K562 (cell line): ENCODE measurements around the gene KAT6B. TPM values are rescaled to one million over a fixed set of nuclear protein-coding genes. Genes with fewer than 3 reads are reported as not detected.

Source experiments
- DACH1 ChIP-seq: fragments of 450-650 bp; IDR thresholded peaks from 2 replicates; pipeline ENCODE4 v1.6.1; 2018; ENCODE audit not compliant: partially characterized antibody
- MTA3 ChIP-seq: fragments of 450-650 bp; formaldehyde crosslinking; IDR thresholded peaks from 2 replicates; pipeline ENCODE4 v1.6.1; 2017; ENCODE audit warnings: mild to moderate bottlenecking, borderline replicate concordance
- TCF7 ChIP-seq: sonication (generic); IDR thresholded peaks from 2 replicates; pipeline ENCODE4 v1.6.1; 2016; ENCODE audit warnings: antibody characterized with exemption, borderline replicate concordance
- YBX1 ChIP-seq: fragments of 450-650 bp; IDR thresholded peaks from 2 replicates; pipeline ENCODE4 v1.7.1; 2016; ENCODE audit warnings: mild to moderate bottlenecking
- ZNF354B ChIP-seq: fragments of 250-450 bp; sonication (Bioruptor Pico); IDR thresholded peaks from 2 replicates; pipeline ENCODE4 v1.4.0; 2020
- ZNF699 ChIP-seq: fragments of 250-450 bp; sonication (Bioruptor Pico); IDR thresholded peaks from 2 replicates; pipeline ENCODE4 v1.8.0; 2021; ENCODE audit warnings: mild to moderate bottlenecking, moderate library complexity; ENCODE audit not compliant: insufficient replicate concordance
- polyA plus RNA-seq, 8 experiments: library from polyadenylated mRNA; depleted of rRNA in 4 of 8; stranded (reverse) in 5 of 8; unstranded in 3 of 8; fragments of >200 nt; fragmentation: Nextera tagmentation in 2 of 8; fragmentation: Illumina TruSeq in 1 of 8; extraction: Ambion mirVana in 2 of 8; extraction: Trizol in 1 of 8; gene quantifications; 2 replicates each; pipeline versions ENCODE4 v1.2.1 to v1.2.3, GENCODE V29; 2011 to 2014; ENCODE audit warnings: inconsistent platforms in 1 of 8, missing spikeins in 1 of 8
- total RNA-seq, 7 experiments: library from RNA; depleted of rRNA in 6 of 7; stranded (reverse); fragments of >200 nt in 6 of 7; fragmentation: Illumina TruSeq in 2 of 7; extraction: Trizol in 2 of 7; gene quantifications; 2 replicates each; pipeline versions ENCODE4 v1.2.1 to v1.2.3, GENCODE V29; 2011 to 2021; ENCODE audit warnings: low replicate concordance in 1 of 7
- TF ChIP-seq, protein P1 (sequence below): fragments of 450-650 bp; IDR thresholded peaks from 2 replicates; pipeline ENCODE4 v1.6.1; 2016; ENCODE audit warnings: mild to moderate bottlenecking, moderate library complexity

The KAT6B gene
- total and polyA plus RNA-seq, 9 of the 15 experiments (the other 6 are each of a cell fraction or from before 2014, with no cell fraction given): 1.4 to 9.2 (median 6.8) TPM

GRCh38 chr10:74896788-74897527 lies 70.6 kb downstream of the KAT6B start (continued):
- TF ChIP-seq, protein P1, sequence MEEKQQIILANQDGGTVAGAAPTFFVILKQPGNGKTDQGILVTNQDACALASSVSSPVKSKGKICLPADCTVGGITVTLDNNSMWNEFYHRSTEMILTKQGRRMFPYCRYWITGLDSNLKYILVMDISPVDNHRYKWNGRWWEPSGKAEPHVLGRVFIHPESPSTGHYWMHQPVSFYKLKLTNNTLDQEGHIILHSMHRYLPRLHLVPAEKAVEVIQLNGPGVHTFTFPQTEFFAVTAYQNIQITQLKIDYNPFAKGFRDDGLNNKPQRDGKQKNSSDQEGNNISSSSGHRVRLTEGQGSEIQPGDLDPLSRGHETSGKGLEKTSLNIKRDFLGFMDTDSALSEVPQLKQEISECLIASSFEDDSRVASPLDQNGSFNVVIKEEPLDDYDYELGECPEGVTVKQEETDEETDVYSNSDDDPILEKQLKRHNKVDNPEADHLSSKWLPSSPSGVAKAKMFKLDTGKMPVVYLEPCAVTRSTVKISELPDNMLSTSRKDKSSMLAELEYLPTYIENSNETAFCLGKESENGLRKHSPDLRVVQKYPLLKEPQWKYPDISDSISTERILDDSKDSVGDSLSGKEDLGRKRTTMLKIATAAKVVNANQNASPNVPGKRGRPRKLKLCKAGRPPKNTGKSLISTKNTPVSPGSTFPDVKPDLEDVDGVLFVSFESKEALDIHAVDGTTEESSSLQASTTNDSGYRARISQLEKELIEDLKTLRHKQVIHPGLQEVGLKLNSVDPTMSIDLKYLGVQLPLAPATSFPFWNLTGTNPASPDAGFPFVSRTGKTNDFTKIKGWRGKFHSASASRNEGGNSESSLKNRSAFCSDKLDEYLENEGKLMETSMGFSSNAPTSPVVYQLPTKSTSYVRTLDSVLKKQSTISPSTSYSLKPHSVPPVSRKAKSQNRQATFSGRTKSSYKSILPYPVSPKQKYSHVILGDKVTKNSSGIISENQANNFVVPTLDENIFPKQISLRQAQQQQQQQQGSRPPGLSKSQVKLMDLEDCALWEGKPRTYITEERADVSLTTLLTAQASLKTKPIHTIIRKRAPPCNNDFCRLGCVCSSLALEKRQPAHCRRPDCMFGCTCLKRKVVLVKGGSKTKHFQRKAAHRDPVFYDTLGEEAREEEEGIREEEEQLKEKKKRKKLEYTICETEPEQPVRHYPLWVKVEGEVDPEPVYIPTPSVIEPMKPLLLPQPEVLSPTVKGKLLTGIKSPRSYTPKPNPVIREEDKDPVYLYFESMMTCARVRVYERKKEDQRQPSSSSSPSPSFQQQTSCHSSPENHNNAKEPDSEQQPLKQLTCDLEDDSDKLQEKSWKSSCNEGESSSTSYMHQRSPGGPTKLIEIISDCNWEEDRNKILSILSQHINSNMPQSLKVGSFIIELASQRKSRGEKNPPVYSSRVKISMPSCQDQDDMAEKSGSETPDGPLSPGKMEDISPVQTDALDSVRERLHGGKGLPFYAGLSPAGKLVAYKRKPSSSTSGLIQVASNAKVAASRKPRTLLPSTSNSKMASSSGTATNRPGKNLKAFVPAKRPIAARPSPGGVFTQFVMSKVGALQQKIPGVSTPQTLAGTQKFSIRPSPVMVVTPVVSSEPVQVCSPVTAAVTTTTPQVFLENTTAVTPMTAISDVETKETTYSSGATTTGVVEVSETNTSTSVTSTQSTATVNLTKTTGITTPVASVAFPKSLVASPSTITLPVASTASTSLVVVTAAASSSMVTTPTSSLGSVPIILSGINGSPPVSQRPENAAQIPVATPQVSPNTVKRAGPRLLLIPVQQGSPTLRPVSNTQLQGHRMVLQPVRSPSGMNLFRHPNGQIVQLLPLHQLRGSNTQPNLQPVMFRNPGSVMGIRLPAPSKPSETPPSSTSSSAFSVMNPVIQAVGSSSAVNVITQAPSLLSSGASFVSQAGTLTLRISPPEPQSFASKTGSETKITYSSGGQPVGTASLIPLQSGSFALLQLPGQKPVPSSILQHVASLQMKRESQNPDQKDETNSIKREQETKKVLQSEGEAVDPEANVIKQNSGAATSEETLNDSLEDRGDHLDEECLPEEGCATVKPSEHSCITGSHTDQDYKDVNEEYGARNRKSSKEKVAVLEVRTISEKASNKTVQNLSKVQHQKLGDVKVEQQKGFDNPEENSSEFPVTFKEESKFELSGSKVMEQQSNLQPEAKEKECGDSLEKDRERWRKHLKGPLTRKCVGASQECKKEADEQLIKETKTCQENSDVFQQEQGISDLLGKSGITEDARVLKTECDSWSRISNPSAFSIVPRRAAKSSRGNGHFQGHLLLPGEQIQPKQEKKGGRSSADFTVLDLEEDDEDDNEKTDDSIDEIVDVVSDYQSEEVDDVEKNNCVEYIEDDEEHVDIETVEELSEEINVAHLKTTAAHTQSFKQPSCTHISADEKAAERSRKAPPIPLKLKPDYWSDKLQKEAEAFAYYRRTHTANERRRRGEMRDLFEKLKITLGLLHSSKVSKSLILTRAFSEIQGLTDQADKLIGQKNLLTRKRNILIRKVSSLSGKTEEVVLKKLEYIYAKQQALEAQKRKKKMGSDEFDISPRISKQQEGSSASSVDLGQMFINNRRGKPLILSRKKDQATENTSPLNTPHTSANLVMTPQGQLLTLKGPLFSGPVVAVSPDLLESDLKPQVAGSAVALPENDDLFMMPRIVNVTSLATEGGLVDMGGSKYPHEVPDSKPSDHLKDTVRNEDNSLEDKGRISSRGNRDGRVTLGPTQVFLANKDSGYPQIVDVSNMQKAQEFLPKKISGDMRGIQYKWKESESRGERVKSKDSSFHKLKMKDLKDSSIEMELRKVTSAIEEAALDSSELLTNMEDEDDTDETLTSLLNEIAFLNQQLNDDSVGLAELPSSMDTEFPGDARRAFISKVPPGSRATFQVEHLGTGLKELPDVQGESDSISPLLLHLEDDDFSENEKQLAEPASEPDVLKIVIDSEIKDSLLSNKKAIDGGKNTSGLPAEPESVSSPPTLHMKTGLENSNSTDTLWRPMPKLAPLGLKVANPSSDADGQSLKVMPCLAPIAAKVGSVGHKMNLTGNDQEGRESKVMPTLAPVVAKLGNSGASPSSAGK: no peak
- TF ChIP-seq DACH1 (no peak), MTA3 (no peak), ZNF354B (CRISPR knock-in tag) (no peak), TCF7 (no peak), ZNF699 (CRISPR knock-in tag) (no peak), YBX1 (no peak)
